ENCODE data around the gene CSMD2.

Gene CSMD2

DNA sequence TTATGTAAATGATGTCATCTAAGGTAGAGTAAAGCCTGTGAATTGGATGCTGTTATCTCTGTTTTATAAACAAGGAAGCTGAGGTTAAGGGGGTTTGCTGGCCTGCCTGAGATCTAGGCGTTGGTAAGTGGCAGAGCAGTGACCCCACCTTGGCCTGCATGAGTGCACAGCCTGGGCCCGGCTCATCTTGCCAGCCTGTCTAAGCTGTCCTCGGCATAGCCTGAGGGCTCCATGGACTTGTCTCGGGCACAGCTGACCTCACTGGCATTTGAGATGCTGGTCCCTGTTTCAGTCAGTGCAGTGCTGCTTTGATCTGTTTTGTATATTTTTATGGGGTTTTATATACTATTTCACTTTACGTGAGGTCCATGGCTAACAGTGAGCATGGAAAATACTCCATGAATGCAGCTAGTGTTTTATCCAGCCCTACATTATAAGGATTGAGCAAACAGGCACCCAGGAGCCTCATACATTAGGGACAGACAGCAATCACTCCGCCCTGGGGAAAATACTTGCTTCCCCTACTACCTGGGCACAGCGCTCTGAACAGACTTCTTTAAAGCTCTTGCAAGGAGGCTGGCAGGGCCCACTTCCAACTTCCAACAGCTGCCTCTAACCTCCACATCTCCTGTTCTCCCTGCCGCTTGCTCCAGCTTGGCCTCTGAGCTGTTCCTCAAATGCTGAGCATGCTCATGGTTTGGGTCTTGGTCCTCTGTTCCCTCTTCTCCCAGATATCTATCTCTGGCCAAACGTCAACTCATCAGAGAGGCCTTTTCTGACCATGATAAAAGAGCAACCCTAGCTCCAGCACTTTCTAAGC lies 451.8 kb downstream of the CSMD2 start:
- TF ChIP-seq, protein P1, sequence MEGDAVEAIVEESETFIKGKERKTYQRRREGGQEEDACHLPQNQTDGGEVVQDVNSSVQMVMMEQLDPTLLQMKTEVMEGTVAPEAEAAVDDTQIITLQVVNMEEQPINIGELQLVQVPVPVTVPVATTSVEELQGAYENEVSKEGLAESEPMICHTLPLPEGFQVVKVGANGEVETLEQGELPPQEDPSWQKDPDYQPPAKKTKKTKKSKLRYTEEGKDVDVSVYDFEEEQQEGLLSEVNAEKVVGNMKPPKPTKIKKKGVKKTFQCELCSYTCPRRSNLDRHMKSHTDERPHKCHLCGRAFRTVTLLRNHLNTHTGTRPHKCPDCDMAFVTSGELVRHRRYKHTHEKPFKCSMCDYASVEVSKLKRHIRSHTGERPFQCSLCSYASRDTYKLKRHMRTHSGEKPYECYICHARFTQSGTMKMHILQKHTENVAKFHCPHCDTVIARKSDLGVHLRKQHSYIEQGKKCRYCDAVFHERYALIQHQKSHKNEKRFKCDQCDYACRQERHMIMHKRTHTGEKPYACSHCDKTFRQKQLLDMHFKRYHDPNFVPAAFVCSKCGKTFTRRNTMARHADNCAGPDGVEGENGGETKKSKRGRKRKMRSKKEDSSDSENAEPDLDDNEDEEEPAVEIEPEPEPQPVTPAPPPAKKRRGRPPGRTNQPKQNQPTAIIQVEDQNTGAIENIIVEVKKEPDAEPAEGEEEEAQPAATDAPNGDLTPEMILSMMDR (IDR thresholded peaks at IDR 0.05; ENCODE audit: control insufficient read depth, extremely low read depth, insufficient read depth), result no peak
- DNase-seq (ENCODE audit: low read depth), result no peak
- no peak overlapping the region for H3K4me3 ChIP-seq (ENCODE audit: low read depth, low read length)

DNA sequence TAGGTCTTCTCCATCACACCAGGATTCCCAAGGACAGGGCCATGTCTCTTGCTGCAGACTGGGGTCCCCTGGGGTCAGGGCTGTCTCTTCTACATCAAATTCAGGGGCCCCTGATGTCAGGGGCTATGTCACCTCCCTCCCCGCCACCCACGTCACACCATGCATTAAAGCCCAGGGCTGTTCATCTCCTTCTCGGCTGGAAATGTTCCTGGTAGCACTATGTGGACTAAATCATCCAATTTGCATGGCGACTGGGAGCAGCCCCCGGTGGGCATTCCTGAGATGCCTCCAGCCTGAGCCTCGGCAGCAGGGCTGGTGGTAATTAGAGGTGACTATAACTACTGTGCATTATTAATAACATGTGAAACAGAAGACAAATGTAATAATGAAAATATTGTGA lies 452.8 kb downstream of the CSMD2 start:
- TF ChIP-seq, protein P1 (IDR thresholded peaks at IDR 0.05; ENCODE audit: control insufficient read depth, extremely low read depth, insufficient read depth), result no peak
- H3K4me3 ChIP-seq (ENCODE audit: low read depth, low read length), result no peak overlapping the region
- DNase-seq (ENCODE audit: low read depth), result no peak

DNA sequence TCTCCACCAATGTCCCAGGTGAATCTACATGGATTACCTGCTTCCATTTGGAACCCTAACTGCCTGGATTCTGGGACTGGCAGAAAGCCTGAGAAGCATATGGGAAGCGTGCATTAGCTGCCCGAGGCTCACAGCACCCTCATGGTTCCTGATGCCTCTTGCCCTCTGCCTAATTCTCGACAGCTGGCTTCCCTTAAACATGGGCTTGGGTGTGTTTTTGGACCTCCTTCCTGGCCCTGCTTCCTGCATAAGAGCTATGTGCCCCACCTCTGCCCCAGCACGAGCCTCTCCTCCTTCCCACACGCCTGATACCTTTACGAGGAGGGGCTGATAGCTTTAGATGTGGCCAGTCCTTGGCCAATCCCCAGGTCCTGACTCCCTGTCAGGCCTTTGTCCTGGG lies 453.5 kb downstream of the CSMD2 start:
- TF ChIP-seq, protein P1 (IDR thresholded peaks at IDR 0.05; ENCODE audit: control insufficient read depth, extremely low read depth, insufficient read depth), result no peak

DNA sequence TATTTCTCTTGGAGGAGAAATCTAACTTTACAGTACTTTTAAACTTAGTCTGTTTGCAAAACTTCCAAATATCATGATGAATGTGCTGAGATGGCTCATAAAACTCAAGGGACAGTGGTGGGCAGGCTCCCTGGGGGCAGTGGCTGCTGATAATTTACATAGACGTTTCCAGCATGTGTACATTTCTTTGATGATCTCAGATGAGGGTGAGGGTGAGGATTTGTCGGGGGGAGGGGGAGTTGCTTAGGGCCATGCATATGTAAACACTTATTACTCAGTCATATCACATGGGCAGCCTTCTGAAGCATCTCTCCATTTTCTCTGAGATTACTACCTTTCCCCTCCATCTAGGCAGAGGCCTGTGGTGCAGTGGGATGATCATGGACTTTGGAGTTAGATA lies 454.1 kb downstream of the CSMD2 start:
- no peak overlapping the region for H3K4me3 ChIP-seq (ENCODE audit: low read depth, low read length)
- no peak for DNase-seq (ENCODE audit: low read depth)
- TF ChIP-seq, protein P1 (IDR thresholded peaks at IDR 0.05; ENCODE audit: control insufficient read depth, extremely low read depth, insufficient read depth), result no peak

More for the DNA sequence above, 453.5 kb downstream of the CSMD2 start:
- no peak overlapping the region for H3K4me3 ChIP-seq (ENCODE audit: low read depth, low read length)
- no peak for DNase-seq (ENCODE audit: low read depth)

DNA sequence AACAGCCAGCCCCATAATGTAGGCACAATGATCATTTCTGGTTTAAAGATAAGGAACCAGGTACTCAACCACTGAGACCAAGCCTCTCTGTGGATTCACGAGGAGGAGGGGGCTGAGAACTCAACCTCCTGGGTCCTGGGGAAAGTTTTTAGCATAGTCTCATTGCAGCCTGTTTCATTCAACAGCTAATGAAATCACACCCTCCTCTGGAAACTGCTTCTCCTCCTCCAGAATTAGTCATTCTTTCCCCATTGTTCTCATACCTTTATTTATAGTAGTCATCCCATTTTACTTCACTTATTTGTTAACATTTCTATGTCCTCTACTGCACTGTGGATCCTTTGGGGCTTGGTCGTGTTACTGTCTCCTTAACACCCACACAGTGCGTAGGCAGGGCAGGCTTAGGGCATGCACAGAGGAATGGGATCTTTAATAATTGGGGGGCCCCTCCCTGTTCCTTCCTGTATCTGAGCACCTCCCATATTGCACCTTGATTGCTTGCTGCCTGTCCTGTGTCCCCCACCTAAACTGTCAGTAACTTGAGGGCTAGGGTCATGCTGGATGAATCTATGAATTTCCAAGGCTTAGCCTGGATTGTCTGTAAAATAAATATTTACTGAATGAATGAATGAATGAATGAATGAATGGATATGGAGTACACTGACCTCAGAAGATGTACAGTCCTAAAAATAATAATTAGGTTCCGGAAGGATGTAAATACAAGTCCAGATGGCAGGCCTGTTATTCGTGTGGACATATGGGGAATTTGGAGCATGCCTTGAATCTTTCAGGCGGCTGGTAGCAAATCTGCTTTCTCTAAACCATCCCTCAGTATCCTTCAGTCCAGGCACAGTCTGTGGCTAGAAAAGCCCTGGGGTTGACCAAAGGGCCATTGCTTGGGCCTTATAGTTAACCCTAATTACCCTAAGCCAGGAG lies 455.0 kb downstream of the CSMD2 start:
- no peak for DNase-seq (ENCODE audit: low read depth)
- TF ChIP-seq, protein P1 (IDR thresholded peaks at IDR 0.05; ENCODE audit: control insufficient read depth, extremely low read depth, insufficient read depth), result no peak
- no peak overlapping the region for H3K4me3 ChIP-seq (ENCODE audit: low read depth, low read length)

DNA sequence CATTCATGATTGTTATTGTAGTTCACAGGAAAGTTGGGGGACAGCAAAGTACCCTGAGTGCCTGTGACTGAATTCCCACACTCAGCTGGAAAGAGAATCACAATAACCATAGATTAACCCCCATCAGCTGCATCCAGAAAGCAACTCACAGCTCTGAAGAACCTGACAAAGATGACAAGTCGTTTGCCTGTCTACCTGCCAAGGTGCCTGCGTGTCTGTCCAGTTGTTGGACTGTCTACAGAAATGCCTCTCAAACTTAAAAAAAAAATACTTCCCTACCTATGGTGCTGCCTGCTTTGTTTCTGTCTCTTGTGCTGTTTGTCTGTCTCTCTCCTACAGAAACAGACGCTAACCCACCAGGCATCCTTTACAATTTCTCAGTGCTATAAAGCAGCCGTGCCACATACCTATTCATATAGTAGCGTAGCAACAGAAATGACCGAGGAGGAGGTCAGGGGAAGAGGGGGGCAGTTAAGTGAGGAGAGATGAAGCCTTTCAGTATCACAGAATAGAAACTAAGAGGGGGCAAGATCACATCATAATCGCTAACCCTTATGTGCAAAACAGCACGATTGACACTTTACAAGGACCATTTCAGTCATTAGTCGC lies 455.8 kb downstream of the CSMD2 start:
- DNase-seq (ENCODE audit: low read depth), result no peak
- TF ChIP-seq, protein P1 (IDR thresholded peaks at IDR 0.05; ENCODE audit: control insufficient read depth, extremely low read depth, insufficient read depth), result no peak
- no peak overlapping the region for H3K4me3 ChIP-seq (ENCODE audit: low read depth, low read length)

All from LNCaP clone FGC (cell line).